ENCODE measurements around the gene GPLD1.

DNA sequence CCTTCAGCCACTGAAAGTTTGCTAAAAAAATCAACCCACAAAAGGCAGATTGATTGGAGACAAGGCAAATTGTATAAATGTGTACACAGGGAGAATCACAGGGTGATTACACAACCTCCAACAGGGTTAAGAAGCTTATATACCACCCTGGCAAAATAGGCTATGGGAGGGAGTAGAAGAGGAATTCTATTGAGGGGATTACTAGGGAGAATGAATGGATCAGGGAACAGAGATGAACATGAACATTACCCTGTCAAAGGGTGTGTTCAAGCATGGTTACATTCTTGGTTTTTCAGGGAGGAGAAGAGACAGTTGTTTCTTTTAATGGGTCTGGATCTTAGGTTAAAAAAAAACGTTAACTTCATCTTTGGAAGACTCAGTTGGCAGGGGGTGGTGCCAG lies 91.7 kb downstream of the GPLD1 start:
- TF ChIP-seq GATA3 (IDR thresholded peaks at IDR 0.05; ENCODE audit: low read depth, low read length) (no peak), GATA2 (IDR thresholded peaks at IDR 0.05; ENCODE audit: low read depth, low read length) (no peak)
